GM12801 (cell line): ENCODE data around the gene TTC12.

Experiments
- CTCF ChIP-seq: IDR thresholded peaks from one replicate; pipeline ENCODE4 v1.5.1; 2011; ENCODE audit warnings: control low read depth; ENCODE audit not compliant: insufficient read length; ENCODE audit errors: extremely low read depth

Gene TTC12

GRCh38 chr11:113296447-113297205 lies 17.8 kb upstream of the TTC12 start:
- no peak for TF ChIP-seq CTCF

GRCh38 chr11:113304916-113305315 lies 9.5 kb upstream of the TTC12 start:
- TF ChIP-seq CTCF = no peak

- no peak for TF ChIP-seq CTCF
These were observed 8.7 kb upstream of the TTC12 start for GRCh38 chr11:113305440-113306336.

- no peak for TF ChIP-seq CTCF
These were observed 5.8 kb upstream of the TTC12 start for GRCh38 chr11:113308601-113309000.

- TF ChIP-seq CTCF = no peak
These were observed 2.8 kb upstream of the TTC12 start for GRCh38 chr11:113311536-113311935.

DNA sequence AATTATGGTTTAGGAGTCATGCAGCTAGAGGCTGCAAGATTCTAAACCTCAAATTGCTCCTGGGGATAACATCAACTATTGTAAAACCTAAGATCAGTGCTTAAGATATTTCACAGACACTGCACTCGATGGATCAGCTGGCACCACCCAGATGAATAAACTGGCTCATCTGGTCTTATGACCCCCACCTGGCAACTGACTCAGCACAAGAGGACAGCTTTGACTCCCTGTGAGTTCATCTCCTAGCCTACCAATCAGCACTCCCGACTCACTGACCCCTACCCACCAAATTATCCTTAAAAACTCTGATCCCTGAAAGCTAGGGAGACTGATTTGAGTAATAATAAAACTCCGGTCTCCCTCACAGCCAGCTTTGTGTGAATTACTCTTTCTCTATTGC lies 782 bp upstream of the TTC12 start:
- TF ChIP-seq CTCF = no peak

GRCh38 chr11:113314065-113314388 lies 356 bp upstream of the TTC12 start:
- TF ChIP-seq CTCF = no peak
